Neural crest cell (in vitro differentiated cells): ENCODE measurements around the gene DCST2. TPM values are rescaled to one million over a fixed set of nuclear protein-coding genes. Genes with fewer than 3 reads are reported as not detected.

Experiments used
- DNase-seq: peaks from one replicate; pipeline ENCODE4 v3.0.0; 2021; ENCODE audit warnings: low read depth, mixed read lengths, low spot score
- H3K27ac Mint-ChIP-seq: one replicate; pipeline ENCODE4 v1.8.0; 2021; ENCODE audit warnings: mild to moderate bottlenecking, mixed read lengths; ENCODE audit not compliant: unreplicated experiment
- H3K27me3 Mint-ChIP-seq: 2 replicates; pipeline ENCODE4 v1.8.0; 2021; ENCODE audit warnings: low read depth, mild to moderate bottlenecking, mixed read lengths
- H3K36me3 Mint-ChIP-seq: 2 replicates; pipeline ENCODE4 v1.8.0; 2021; ENCODE audit warnings: low read depth, mild to moderate bottlenecking, mixed read lengths
- H3K4me1 Mint-ChIP-seq: 2 replicates; pipeline ENCODE4 v1.8.0; 2021; ENCODE audit warnings: mixed read lengths
- H3K4me3 Mint-ChIP-seq: one replicate; pipeline ENCODE4 v1.8.0; 2021; ENCODE audit warnings: mild to moderate bottlenecking, mixed read lengths
- H3K9me3 Mint-ChIP-seq: 2 replicates; pipeline ENCODE4 v1.8.0; 2021; ENCODE audit warnings: mixed read lengths
- total RNA-seq: library from RNA; stranded (reverse); gene quantifications from 2 replicates; pipeline ENCODE4 v1.2.1, GENCODE V29; 2021
- TF ChIP-seq, protein P1 (sequence below): fragments of 200-600 bp; sonication (generic); conservative IDR thresholded peaks from 2 replicates; pipeline ENCODE4 v1.5.0; 2021; ENCODE audit warnings: antibody characterized with exemption, mild to moderate bottlenecking

The DCST2 gene
- total RNA-seq, 1 donor from 2014 or later, result 1.3 TPM

- TF ChIP-seq, protein P1, sequence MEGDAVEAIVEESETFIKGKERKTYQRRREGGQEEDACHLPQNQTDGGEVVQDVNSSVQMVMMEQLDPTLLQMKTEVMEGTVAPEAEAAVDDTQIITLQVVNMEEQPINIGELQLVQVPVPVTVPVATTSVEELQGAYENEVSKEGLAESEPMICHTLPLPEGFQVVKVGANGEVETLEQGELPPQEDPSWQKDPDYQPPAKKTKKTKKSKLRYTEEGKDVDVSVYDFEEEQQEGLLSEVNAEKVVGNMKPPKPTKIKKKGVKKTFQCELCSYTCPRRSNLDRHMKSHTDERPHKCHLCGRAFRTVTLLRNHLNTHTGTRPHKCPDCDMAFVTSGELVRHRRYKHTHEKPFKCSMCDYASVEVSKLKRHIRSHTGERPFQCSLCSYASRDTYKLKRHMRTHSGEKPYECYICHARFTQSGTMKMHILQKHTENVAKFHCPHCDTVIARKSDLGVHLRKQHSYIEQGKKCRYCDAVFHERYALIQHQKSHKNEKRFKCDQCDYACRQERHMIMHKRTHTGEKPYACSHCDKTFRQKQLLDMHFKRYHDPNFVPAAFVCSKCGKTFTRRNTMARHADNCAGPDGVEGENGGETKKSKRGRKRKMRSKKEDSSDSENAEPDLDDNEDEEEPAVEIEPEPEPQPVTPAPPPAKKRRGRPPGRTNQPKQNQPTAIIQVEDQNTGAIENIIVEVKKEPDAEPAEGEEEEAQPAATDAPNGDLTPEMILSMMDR, result no peak
- Mint-ChIP-seq H3K27me3 (no peaks in the 10 kb centered on the region), H3K36me3 (peaks cover 3% of the 10 kb centered on the region), H3K4me3 (no peak overlapping the region), H3K27ac (no peak overlapping the region), H3K4me1 (peaks cover 25% of the 10 kb centered on the region), H3K9me3 (no peaks in the 10 kb centered on the region)
- no peak for DNase-seq
These were observed 58.0 kb downstream of the DCST2 start for GRCh38 chr1:154975409-154976059.

DNA sequence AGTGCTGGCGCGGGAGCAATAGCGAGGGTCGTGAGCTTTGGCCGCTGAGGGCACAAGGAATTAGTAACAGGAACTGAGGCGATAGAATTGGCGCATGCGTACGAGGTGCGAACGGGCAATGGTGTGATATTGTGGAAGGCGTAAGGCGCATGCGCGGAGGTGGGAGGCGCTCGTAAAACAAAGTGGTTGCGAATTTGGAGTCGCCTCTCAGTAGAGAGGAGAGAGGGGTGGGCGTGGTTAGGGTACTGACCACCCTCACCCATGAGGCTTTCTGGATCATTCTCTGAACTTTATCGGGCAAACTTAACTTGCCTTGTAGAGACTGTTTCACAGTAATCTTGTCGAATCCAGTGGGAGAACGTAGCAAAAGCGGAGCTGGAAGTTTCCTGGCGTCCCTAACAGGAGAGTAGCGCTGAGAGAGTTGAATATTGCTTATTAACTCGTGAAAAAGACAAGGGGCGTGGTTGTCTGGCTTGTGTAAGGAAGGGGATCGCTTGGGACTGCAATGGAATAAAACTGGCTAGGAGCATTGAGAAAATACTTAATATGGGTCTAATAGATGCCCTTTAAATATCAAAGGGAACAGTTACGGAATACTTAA, 58.7 kb downstream of the DCST2 start:
- Mint-ChIP-seq H3K27me3 (no peaks in the 10 kb centered on the region), H3K36me3 (peaks cover 3% of the 10 kb centered on the region), H3K4me3 (no peak overlapping the region), H3K4me1 (peaks cover 26% of the 10 kb centered on the region), H3K9me3 (no peaks in the 10 kb centered on the region), H3K27ac (no peak overlapping the region)
- TF ChIP-seq, protein P1, result no peak
- DNase-seq, result peak; percentile 91

- no peak within 1 kb of the TSS for H3K27ac Mint-ChIP-seq
- H3K36me3 Mint-ChIP-seq, result no peaks in the 10 kb centered on the region
- peak; percentile 92 for DNase-seq
- no peak within 1 kb of the TSS for H3K4me3 Mint-ChIP-seq
- TF ChIP-seq, protein P1, result no peak
- H3K27me3 Mint-ChIP-seq, result no peaks in the 10 kb centered on the region
- H3K4me1 Mint-ChIP-seq, result peaks cover 31% of the 10 kb centered on the region
- no peaks in the 10 kb centered on the region for H3K9me3 Mint-ChIP-seq
These were observed 59.3 kb downstream of the DCST2 start, which contains the start of gene CKS1B for GRCh38 chr1:154974102-154974807. Gene CKS1B, plus strand, starts transcription at chr1:154974681. Its CDS starts 65 bp downstream, at chr1:154974746.

DNA sequence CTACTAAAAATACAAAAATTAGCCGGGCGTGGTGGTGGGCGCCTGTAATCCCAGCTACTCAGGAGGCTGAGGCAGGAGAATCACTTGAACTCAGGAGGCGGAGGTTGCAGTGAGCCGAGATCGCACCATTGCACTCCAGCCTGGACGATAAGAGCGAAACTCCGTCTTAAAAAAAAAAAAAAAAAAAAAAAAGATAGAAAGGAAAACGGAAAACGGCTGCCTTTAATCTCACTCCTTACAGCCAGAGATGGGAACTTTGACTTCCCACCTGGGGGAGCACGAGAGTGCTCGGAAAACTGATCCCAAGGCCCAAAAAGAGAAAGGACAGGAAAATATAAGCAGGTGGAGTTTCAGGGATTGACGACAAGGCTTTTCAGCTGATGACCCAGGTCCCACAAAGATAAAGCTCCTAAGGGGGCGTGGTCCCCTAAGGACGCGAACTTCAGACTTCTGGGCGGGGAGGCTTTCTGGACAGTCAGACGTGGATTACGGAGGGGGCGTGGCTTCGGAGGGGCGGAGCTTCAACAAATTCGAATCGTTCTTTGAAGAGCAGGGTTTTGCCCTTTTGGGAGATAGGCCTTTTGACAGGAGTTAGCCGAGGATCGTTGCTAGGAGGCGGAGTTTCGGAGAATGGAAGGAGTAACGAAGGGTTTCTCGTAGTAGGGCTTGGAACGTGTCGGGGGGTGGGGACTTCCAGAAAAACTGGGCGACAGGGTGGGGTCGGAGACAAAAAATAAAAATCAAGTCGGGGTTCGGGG, 60.1 kb downstream of the DCST2 start:
- Mint-ChIP-seq H3K9me3 (no peaks in the 10 kb centered on the region), H3K27ac (no peak overlapping the region), H3K4me1 (peaks cover 38% of the 10 kb centered on the region), H3K27me3 (no peaks in the 10 kb centered on the region), H3K36me3 (no peaks in the 10 kb centered on the region), H3K4me3 (no peak overlapping the region)
- TF ChIP-seq, protein P1, result no peak
- DNase-seq, result peak; percentile 93
